Measurements from ENCODE around the gene AKT1. TPM values are rescaled to one million over a fixed set of nuclear protein-coding genes. Genes with fewer than 3 reads are reported as not detected.
"Not testable (repeated sequence)": the region's sequence is repeated elsewhere in the genome, so short reads cannot be mapped to it uniquely, and the experiment has no call there.

Gene AKT1
- polyA plus RNA-seq, 1 experiment = 226 TPM

- H3K4me3 ChIP-seq (ENCODE audit: low read depth, low read length) = peak overlapping the region; percentile 97
- H3K36me3 ChIP-seq (ENCODE audit: control insufficient read depth, insufficient read depth, low read length) = peaks cover 16% of the 10 kb centered on the region
- CTCF ChIA-PET = interaction anchor here (0.7 to 4.4 kb wide), 7 partner anchors 14 to 72 kb away, joined by 3 to 43 read pairs (median 3); no protein-coding TSS in a partner anchor
- H3K27me3 ChIP-seq (ENCODE audit: control insufficient read depth, insufficient read depth, low read length) = no peaks in the 10 kb centered on the region
- DNase-seq (ENCODE audit: low read depth) = no peak
- POLR2A ChIA-PET = no interaction called here
- no peak for TF ChIP-seq CTCF (IDR thresholded peaks at IDR 0.05; ENCODE audit: insufficient read depth, low read depth, low read length)
Observed at GRCh38 chr14:104753528-104754212, 41.9 kb downstream of the AKT1 start.

DNA sequence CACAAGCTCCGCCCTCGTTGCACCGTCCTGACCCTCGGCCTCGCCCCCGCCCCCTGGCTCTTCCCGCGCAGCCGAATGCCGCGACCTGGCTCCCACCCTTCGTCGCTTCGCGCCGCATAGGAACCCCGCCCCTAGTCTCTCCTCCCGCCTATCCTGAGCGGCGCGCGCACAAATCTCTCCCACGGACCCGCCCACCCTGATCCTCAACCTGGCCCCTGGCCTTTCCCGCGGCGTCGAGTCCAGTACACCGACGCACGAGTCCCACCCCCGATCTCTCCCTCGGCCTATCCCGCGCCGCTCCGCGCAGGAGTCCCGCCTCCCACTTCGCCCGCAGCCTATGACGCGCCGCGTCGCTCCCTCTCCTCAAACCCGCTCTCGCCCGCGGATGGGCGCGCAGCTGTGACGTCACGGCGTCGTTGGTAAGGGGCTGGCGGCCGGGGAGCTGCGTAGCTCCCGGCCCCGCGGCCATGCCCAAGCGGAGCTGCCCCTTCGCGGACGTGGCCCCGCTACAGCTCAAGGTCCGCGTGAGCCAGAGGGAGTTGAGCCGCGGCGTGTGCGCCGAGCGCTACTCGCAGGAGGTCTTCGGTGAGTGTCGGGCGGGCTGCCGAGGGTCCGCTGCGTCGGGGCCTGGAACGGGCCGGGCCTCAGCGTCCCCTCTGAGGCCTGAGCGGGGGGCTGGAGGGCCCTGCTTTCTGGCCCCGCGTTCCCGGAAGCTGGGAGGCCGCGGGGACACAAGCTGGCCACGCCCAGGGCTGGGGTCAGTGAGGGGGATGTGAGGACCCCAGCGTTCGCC lies 42.6 kb downstream of the AKT1 start, which contains the start of gene SIVA1:
Gene SIVA1 (plus strand): TSS at position 413 of the 793 bp plus-strand sequence. CDS start 55 bp downstream, at position 468.
- no peak for TF ChIP-seq CTCF (IDR thresholded peaks at IDR 0.05; ENCODE audit: insufficient read depth, low read depth, low read length)
- no peaks in the 10 kb centered on the region for H3K27me3 ChIP-seq (ENCODE audit: control insufficient read depth, insufficient read depth, low read length)
- peaks cover 13% of the 10 kb centered on the region for H3K36me3 ChIP-seq (ENCODE audit: control insufficient read depth, insufficient read depth, low read length)
- peak within 1 kb of the TSS; percentile 97 for H3K4me3 ChIP-seq (ENCODE audit: low read depth, low read length)
- DNase-seq (ENCODE audit: low read depth) = peak; percentile 94
- CTCF ChIA-PET = interaction anchor here (0.6 to 4.4 kb wide), 10 partner anchors 14 to 144 kb away, joined by 3 to 43 read pairs (median 3); no protein-coding TSS in a partner anchor
- POLR2A ChIA-PET = no interaction called here

- Histone ChIP-seq H3K4me3 (ENCODE audit: low read depth, low read length) (peak overlapping the region; percentile 97), H3K27me3 (ENCODE audit: control insufficient read depth, insufficient read depth, low read length) (no peaks in the 10 kb centered on the region), H3K36me3 (ENCODE audit: control insufficient read depth, insufficient read depth, low read length) (peaks cover 8% of the 10 kb centered on the region)
- no peak for DNase-seq (ENCODE audit: low read depth)
- CTCF ChIA-PET = interaction anchor here (0.6 to 4.4 kb wide), 9 partner anchors 13 to 145 kb away, joined by 3 to 43 read pairs (median 3); no protein-coding TSS in a partner anchor
- POLR2A ChIA-PET = no interaction called here
- no peak for TF ChIP-seq CTCF (IDR thresholded peaks at IDR 0.05; ENCODE audit: insufficient read depth, low read depth, low read length)
Observed at GRCh38 chr14:104752423-104752734, 43.2 kb downstream of the AKT1 start.

DNA sequence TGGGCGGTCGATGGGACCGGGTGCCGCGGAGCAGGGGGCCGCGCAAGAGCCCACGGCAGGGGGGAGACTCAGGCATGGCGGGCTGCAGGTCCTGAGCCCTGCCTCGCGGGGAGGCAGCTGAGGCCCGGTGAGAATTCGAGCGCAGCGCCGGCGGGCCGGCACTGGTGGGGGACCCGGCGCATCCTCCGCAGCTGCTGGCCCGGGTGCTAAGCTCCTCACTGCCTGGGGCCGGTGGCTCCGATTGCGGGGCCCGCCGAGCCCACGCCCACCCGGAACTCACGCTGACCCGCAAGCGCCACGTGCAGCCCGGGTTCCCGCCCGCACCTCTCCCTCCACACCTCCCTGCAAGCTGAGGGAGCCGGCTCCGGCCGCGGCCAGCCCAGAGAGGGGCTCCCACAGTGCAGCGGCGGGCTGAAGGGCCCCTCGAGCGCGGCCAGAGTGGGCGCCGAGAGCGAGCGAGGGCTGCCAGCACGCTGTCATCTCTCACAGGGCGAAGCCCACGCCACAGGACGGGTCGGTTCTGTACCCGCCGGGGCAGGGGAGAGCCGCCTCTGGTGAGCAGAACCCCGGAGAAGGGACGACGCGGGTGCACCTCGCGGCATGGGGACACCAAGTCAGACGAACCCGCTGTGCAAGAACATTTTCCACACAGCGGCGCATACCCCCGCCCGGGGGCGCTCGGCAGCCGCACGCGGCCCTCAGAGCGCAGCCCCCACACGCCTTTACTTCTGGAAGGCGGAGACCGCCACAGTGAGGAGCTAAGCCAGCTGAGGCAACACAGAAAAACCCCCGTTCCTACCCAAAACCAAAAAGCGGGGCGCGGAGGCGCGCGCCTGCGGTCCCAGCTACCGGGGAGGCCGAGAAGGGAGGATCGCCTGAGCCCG lies 43.8 kb downstream of the AKT1 start:
- H3K27me3 ChIP-seq (ENCODE audit: control insufficient read depth, insufficient read depth, low read length) = no peaks in the 10 kb centered on the region
- ChIA-PET POLR2A (no interaction called here), CTCF (interaction anchor here (0.6 to 7.5 kb wide), 11 partner anchors 13 to 145 kb away, joined by 3 to 49 read pairs (median 5); partner anchors contain the start of gene ADSS1)
- peak overlapping the region; percentile 97 for H3K4me3 ChIP-seq (ENCODE audit: low read depth, low read length)
- no peak for DNase-seq (ENCODE audit: low read depth)
- no peak for TF ChIP-seq CTCF (IDR thresholded peaks at IDR 0.05; ENCODE audit: insufficient read depth, low read depth, low read length)
- peaks cover 8% of the 10 kb centered on the region for H3K36me3 ChIP-seq (ENCODE audit: control insufficient read depth, insufficient read depth, low read length)

GRCh38 chr14:104750753-104751057 lies 44.8 kb downstream of the AKT1 start:
- POLR2A ChIA-PET; DNase-seq (ENCODE audit: low read depth): not testable (repeated sequence)
- CTCF ChIA-PET = interaction anchor here (1.3 to 7.5 kb wide), 5 partner anchors 8 to 25 kb away, joined by 3 to 49 read pairs (median 8); partner anchors contain the start of gene ADSS1

More at GRCh38 chr14:104750753-104751057, 44.8 kb downstream of the AKT1 start:
- H3K27me3 ChIP-seq (ENCODE audit: control insufficient read depth, insufficient read depth, low read length); H3K36me3 ChIP-seq (ENCODE audit: control insufficient read depth, insufficient read depth, low read length); H3K4me3 ChIP-seq (ENCODE audit: low read depth, low read length): not testable (repeated sequence)
